Neural crest cell (in vitro differentiated cells): ENCODE data around the gene TMEM187. TPM values are rescaled to one million over a fixed set of nuclear protein-coding genes. Genes with fewer than 3 reads are reported as not detected.

Source experiments
- DNase-seq: peaks from one replicate; pipeline ENCODE4 v3.0.0; 2021; ENCODE audit warnings: low read depth, mixed read lengths, low spot score
- H3K27ac Mint-ChIP-seq: one replicate; pipeline ENCODE4 v1.8.0; 2021; ENCODE audit warnings: mild to moderate bottlenecking, mixed read lengths; ENCODE audit not compliant: unreplicated experiment
- H3K27me3 Mint-ChIP-seq: 2 replicates; pipeline ENCODE4 v1.8.0; 2021; ENCODE audit warnings: low read depth, mild to moderate bottlenecking, mixed read lengths
- H3K36me3 Mint-ChIP-seq: 2 replicates; pipeline ENCODE4 v1.8.0; 2021; ENCODE audit warnings: low read depth, mild to moderate bottlenecking, mixed read lengths
- H3K4me1 Mint-ChIP-seq: 2 replicates; pipeline ENCODE4 v1.8.0; 2021; ENCODE audit warnings: mixed read lengths
- H3K4me3 Mint-ChIP-seq: one replicate; pipeline ENCODE4 v1.8.0; 2021; ENCODE audit warnings: mild to moderate bottlenecking, mixed read lengths
- H3K9me3 Mint-ChIP-seq: 2 replicates; pipeline ENCODE4 v1.8.0; 2021; ENCODE audit warnings: mixed read lengths
- total RNA-seq: library from RNA; stranded (reverse); gene quantifications from 2 replicates; pipeline ENCODE4 v1.2.1, GENCODE V29; 2021
- TF ChIP-seq, protein P1 (sequence below): fragments of 200-600 bp; sonication (generic); conservative IDR thresholded peaks from 2 replicates; pipeline ENCODE4 v1.5.0; 2021; ENCODE audit warnings: antibody characterized with exemption, mild to moderate bottlenecking

The TMEM187 gene
- total RNA-seq, 1 donor from 2014 or later = 8.0 TPM

DNA sequence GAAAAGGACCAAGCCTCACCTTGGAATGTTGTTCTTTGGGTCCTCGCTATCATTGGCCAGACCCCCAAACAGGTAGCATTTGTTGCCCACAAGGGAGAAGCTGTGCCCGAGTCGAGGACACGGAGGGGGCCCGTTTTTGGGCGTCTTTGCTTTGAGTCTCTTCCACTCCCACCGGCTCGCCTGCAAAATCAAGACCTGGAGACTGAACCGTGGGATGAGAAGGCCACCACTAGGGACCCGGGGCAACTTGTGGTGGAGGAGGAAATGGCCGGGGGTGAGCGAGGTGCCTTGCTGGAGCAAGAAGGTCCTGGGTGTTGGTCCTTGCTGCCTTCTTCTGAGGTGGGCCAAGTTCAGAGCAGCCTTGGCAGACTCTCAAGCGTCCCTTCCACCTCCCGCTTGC lies 8.4 kb upstream of the TMEM187 start:
- peaks cover 7% of the 10 kb centered on the region for H3K27me3 Mint-ChIP-seq
- no peak for DNase-seq
- no peaks in the 10 kb centered on the region for H3K9me3 Mint-ChIP-seq
- H3K36me3 Mint-ChIP-seq = peaks cover 9% of the 10 kb centered on the region
- H3K4me1 Mint-ChIP-seq = peaks cover 27% of the 10 kb centered on the region
- peak overlapping the region; percentile 98 for H3K4me3 Mint-ChIP-seq
- no peak overlapping the region for H3K27ac Mint-ChIP-seq
- TF ChIP-seq, protein P1, sequence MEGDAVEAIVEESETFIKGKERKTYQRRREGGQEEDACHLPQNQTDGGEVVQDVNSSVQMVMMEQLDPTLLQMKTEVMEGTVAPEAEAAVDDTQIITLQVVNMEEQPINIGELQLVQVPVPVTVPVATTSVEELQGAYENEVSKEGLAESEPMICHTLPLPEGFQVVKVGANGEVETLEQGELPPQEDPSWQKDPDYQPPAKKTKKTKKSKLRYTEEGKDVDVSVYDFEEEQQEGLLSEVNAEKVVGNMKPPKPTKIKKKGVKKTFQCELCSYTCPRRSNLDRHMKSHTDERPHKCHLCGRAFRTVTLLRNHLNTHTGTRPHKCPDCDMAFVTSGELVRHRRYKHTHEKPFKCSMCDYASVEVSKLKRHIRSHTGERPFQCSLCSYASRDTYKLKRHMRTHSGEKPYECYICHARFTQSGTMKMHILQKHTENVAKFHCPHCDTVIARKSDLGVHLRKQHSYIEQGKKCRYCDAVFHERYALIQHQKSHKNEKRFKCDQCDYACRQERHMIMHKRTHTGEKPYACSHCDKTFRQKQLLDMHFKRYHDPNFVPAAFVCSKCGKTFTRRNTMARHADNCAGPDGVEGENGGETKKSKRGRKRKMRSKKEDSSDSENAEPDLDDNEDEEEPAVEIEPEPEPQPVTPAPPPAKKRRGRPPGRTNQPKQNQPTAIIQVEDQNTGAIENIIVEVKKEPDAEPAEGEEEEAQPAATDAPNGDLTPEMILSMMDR = no peak

DNA sequence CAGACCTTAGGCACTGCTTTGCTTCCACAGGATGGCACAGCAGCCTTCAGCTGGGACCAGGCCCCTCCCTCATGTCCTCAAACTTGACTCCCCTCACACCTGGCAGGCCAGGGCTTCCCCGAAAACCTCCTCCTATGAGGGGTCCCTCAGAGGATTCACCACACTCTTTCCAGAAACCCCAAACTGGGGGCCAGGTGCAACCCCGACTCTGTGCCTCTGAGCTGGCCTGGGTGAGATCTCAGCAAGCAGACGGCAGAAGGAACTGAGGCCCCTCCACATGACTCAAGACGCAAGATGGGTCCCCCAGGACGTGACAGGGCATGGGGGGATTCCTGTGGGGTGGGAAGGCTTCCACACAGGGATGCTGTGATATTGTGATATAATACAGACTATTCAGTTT lies 7.1 kb upstream of the TMEM187 start:
- Mint-ChIP-seq H3K9me3 (no peaks in the 10 kb centered on the region), H3K27ac (peak overlapping the region; percentile 35), H3K36me3 (peaks cover 9% of the 10 kb centered on the region), H3K4me3 (peak overlapping the region; percentile 98), H3K27me3 (peaks cover 7% of the 10 kb centered on the region), H3K4me1 (peaks cover 32% of the 10 kb centered on the region)
- DNase-seq = no peak
- TF ChIP-seq, protein P1 = no peak

DNA sequence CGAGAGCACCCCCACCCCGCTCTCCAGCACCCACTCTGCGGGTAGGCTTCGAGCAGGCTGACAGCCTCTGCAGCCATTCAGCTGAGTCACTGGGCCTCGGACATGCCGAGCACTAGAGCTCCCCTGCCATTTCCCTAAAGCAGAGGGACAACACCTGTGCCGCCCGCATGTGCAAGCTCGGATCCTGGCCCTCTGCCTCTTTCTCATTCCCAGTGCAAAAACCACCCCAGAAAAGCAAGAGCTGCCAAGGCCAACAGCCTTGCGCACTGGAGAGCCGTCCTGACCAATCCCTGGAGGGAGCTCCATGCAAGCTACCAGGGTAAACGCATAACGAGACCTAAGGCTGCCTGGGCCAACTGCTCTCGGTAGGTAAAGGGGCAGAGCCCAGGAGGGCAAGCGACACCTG lies 6.3 kb upstream of the TMEM187 start:
- peaks cover 32% of the 10 kb centered on the region for H3K4me1 Mint-ChIP-seq
- H3K27ac Mint-ChIP-seq = peak overlapping the region; percentile 57
- peaks cover 7% of the 10 kb centered on the region for H3K27me3 Mint-ChIP-seq
- H3K4me3 Mint-ChIP-seq = peak overlapping the region; percentile 98
- H3K36me3 Mint-ChIP-seq = peaks cover 9% of the 10 kb centered on the region
- H3K9me3 Mint-ChIP-seq = no peaks in the 10 kb centered on the region
- TF ChIP-seq, protein P1 = no peak
- DNase-seq = no peak

DNA sequence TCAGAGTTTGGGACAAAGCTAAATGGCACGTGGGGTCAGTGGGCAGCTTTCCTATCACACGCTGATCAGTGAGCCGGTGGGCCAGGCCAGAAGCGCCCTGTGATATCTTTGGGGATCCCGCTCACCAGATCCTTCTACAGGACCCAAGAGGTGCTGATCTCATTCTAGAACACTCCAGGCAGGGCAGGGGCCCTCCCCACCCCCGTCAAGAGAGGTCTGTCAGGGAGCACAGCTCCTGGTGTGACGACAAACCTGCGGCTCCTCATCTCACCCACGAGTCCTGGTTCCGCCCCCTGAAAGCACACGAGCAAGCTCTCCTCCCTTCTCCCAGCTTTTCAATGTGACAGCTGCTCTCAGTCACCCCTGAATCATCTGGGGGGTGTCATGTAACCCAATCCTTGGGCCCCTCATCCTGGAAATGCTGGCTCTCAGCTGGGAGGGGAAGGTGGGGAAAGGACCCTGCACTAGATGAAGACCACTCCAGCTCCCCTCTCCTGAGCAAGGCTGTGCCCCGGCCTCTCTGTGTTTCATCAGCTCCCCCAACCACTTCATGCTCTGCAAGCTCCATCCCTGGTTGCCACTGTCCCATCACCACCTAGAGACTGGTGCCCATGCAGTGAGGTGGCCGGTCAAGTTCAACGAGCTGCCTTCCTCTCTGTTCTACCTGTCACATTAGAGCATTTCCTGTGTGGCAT lies 5.6 kb upstream of the TMEM187 start:
- no peak for DNase-seq
- peak overlapping the region; percentile 98 for H3K4me3 Mint-ChIP-seq
- peaks cover 7% of the 10 kb centered on the region for H3K27me3 Mint-ChIP-seq
- TF ChIP-seq, protein P1 = no peak
- peaks cover 11% of the 10 kb centered on the region for H3K36me3 Mint-ChIP-seq
- H3K27ac Mint-ChIP-seq = peak overlapping the region; percentile 43
- peaks cover 32% of the 10 kb centered on the region for H3K4me1 Mint-ChIP-seq
- no peaks in the 10 kb centered on the region for H3K9me3 Mint-ChIP-seq

DNA sequence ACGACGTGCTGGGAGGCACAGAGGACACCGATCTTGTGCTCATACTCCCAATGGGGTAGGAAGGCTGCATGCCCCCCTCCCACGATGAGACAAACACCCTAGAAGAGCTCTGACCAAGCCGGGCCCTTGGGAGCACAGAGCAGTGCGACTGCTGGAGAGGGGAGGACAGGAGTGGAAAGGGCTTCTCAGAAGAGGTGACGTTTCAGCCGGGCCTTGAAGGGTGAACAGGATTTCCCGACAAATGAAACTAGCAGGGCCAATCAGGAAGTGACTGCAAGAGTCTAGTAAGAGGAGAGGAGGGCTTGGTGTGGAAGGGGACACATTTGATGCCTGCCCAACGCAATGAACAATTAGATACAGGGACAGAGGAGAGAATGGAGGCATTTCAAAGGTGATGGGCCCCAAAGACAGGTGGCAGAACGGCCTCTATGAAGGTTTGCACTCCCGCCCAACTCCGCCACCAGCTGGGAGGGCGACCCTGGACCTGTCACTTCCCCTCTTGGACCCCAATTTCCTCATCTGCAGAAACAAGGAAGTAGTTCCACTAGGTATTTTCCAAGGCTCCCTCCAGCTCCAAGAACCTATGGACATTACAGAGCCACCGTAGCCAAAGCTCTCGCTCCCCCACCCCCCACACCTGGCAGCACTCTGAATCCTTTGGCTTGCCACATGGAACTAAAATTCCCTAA lies 4.9 kb upstream of the TMEM187 start:
- Mint-ChIP-seq H3K4me3 (peak overlapping the region; percentile 98), H3K9me3 (no peaks in the 10 kb centered on the region), H3K27ac (peak overlapping the region; percentile 81), H3K4me1 (peaks cover 32% of the 10 kb centered on the region), H3K27me3 (peaks cover 7% of the 10 kb centered on the region), H3K36me3 (peaks cover 9% of the 10 kb centered on the region)
- TF ChIP-seq, protein P1 = no peak
- no peak for DNase-seq
